Panc1 (cell line): Measurements from ENCODE around the gene LETMD1. TPM values are rescaled to one million over a fixed set of nuclear protein-coding genes. Genes with fewer than 3 reads are reported as not detected.

ENCODE experiments used
- ATAC-seq: fragments of 200-7000 bp; cut with Tn5 transposase; 2 replicates; pipeline ENCODE4 v1.9.1; 2020; ENCODE audit warnings: mild to moderate bottlenecking, moderate library complexity
- BruUV-seq: library from RNA; stranded (reverse); fragments of 400-500 nt; replicated peaks from 2 replicates; lab custom pipeline; 2021; lab: Mats Ljungman, UMichigan
- CTCF ChIA-PET: fragments of 300-600 bp; sonication (Branson Sonifier 250); formaldehyde crosslinking; loops from one replicate; lab custom pipeline; 2022; ENCODE audit warnings: antibody characterized with exemption; lab: Charles Lee
- POLR2A ChIA-PET: fragments of 300-600 bp; sonication (Branson Sonifier 250); formaldehyde crosslinking; loops from one replicate; lab custom pipeline; 2022; ENCODE audit warnings: antibody characterized with exemption; lab: Charles Lee
- DNase-seq: peaks from one replicate; pipeline ENCODE4 v3.0.0-alpha.2; 2010; ENCODE audit warnings: low read depth, low spot score
- H3K27ac ChIP-seq: 2 replicates; pipeline ENCODE4 v1.5.1; 2011; ENCODE audit warnings: mild to moderate bottlenecking, low read length, inconsistent platforms
- H3K27me3 ChIP-seq: fragments of 200-500 bp; sonication (Bioruptor generic); 2 replicates; pipeline ENCODE4 v1.6.0; 2014; ENCODE audit warnings: low read length, inconsistent platforms; ENCODE audit not compliant: control insufficient read depth, insufficient read depth
- H3K36me3 ChIP-seq: fragments of 200-500 bp; sonication (Bioruptor generic); 2 replicates; pipeline ENCODE4 v1.5.1; 2014; ENCODE audit warnings: inconsistent platforms, mild to moderate bottlenecking, low read length, moderate library complexity; ENCODE audit not compliant: control insufficient read depth, insufficient read depth
- H3K4me1 ChIP-seq: 2 replicates; pipeline ENCODE4 v1.5.1; 2011; ENCODE audit warnings: inconsistent platforms, mild to moderate bottlenecking, low read length, moderate library complexity; ENCODE audit not compliant: control insufficient read depth, insufficient read depth
- H3K4me3 ChIP-seq, 2 experiments: 2 replicates each; pipeline ENCODE4 v1.5.1; 2011 to 2012; ENCODE audit warnings: low read depth in 2 of 2, low read length in 2 of 2, mild to moderate bottlenecking in 2 of 2, inconsistent platforms in 1 of 2, moderate library complexity in 1 of 2
- H3K9me3 ChIP-seq: fragments of 200-500 bp; sonication (Bioruptor generic); 2 replicates; pipeline ENCODE4 v1.5.1; 2014; ENCODE audit warnings: low read depth, mild to moderate bottlenecking, inconsistent platforms, low read length, moderate library complexity; ENCODE audit not compliant: control insufficient read depth, insufficient read depth
- POLR2AphosphoS5 ChIP-seq: IDR thresholded peaks from 2 replicates; pipeline ENCODE4 v1.6.1; 2012; ENCODE audit warnings: mild to moderate bottlenecking, low read depth, low read length, moderate library complexity
- REST ChIP-seq, 2 experiments: IDR thresholded peaks; 2 replicates each; pipeline ENCODE4 v1.6.1; 2011 to 2012; ENCODE audit warnings: low read depth in 2 of 2, control low read depth in 1 of 2, low read length in 1 of 2, mild to moderate bottlenecking in 1 of 2, moderate library complexity in 1 of 2; ENCODE audit not compliant: insufficient read depth in 1 of 2
- SIN3A ChIP-seq: IDR thresholded peaks from 2 replicates; pipeline ENCODE4 v1.6.1; 2012; ENCODE audit warnings: low read depth, mild to moderate bottlenecking, low read length, moderate library complexity, borderline replicate concordance; ENCODE audit not compliant: insufficient read depth
- TCF7L2 ChIP-seq: IDR thresholded peaks from 2 replicates; pipeline ENCODE4 v1.6.1; 2011; ENCODE audit warnings: mild to moderate bottlenecking, low read depth, low read length, inconsistent platforms
- in situ Hi-C: cut with HindIII; loops from 2 replicates; pipeline ENCODE4 v1.10.0; 2016; ENCODE audit warnings: low sequenced_read_pairs, low pct_unique_long_range_greater_than_20kb
- intact Hi-C: fragments of 100-400 bp; cut with micrococcal nuclease; formaldehyde crosslinking; loops from one replicate; pipeline ENCODE4 v1.10.0; 2022; ENCODE audit not compliant: unreplicated experiment
- total RNA-seq: library from RNA; stranded (reverse); gene quantifications from one replicate; pipeline ENCODE4 v1.2.1, GENCODE V29; 2021; ENCODE audit not compliant: unreplicated experiment
- TF ChIP-seq, protein P1 (sequence below): fragments of 450-650 bp; IDR thresholded peaks from 2 replicates; pipeline ENCODE4 v1.5.1; 2017; ENCODE audit warnings: mild to moderate bottlenecking

LETMD1 gene
- total RNA-seq, 1 experiment from 2014 or later: 47.9 TPM

DNA sequence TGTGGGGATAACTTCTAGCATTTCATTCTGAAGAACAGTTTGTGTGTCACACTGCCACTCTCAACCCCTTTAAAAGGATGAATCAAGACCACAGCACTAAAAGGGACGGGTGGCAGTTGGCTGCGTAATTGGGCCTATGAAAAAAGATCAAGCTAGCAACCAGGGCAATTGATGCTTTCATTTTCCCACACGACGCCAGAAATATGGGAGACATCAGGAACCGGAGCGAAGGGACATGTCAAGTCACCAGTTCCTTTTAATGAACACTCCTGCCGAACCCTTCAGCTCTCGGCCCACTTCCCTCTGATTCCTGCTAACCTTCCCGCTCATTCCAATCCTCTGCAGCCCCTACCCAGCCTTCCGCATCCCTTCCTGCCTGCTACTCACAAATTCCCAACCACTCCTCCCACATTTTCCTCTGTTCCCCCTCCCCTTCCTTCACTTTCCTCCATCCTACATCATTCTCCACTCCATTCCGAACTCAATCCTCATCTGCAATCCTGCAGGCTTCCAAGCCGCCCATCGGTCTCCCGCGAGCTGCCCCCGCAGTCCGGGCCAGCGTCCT lies 34.5 kb downstream of the LETMD1 start:
- DNase-seq (no peak), ATAC-seq (peak; percentile 18; the same call in 1 of the 2 replicates)
- Histone ChIP-seq H3K36me3 (peaks cover 2% of the 10 kb centered on the region; the same call in 1 of the 2 replicates), H3K27ac (peak overlapping the region; percentile 87), H3K4me3 (peak overlapping the region; percentile 91 to 93), H3K4me1 (peaks cover 9% of the 10 kb centered on the region), H3K27me3 (no peaks in the 10 kb centered on the region), H3K9me3 (no peaks in the 10 kb centered on the region)
- in situ Hi-C loops: no loop called here
- TF ChIP-seq SIN3A (no peak), POLR2AphosphoS5 (peak; percentile 50; the same call in 1 of the 2 replicates), REST (IDR thresholded peaks at IDR 0.05; ENCODE audit: insufficient read depth in 1 of 2, low read depth in 2 of 2, low read length in 1 of 2) (no peak), TCF7L2 (no peak)
- TF ChIP-seq, protein P1, sequence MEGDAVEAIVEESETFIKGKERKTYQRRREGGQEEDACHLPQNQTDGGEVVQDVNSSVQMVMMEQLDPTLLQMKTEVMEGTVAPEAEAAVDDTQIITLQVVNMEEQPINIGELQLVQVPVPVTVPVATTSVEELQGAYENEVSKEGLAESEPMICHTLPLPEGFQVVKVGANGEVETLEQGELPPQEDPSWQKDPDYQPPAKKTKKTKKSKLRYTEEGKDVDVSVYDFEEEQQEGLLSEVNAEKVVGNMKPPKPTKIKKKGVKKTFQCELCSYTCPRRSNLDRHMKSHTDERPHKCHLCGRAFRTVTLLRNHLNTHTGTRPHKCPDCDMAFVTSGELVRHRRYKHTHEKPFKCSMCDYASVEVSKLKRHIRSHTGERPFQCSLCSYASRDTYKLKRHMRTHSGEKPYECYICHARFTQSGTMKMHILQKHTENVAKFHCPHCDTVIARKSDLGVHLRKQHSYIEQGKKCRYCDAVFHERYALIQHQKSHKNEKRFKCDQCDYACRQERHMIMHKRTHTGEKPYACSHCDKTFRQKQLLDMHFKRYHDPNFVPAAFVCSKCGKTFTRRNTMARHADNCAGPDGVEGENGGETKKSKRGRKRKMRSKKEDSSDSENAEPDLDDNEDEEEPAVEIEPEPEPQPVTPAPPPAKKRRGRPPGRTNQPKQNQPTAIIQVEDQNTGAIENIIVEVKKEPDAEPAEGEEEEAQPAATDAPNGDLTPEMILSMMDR: no peak
- ChIA-PET POLR2A (interaction anchor here (0.6 to 0.7 kb wide), 2 partner anchors 22 to 73 kb away, joined by 3 read pairs; no protein-coding TSS in a partner anchor), CTCF (no interaction called here)
- BruUV-seq: TSS peak; percentile 86
- intact Hi-C loops: loop anchor here (5.0 kb wide), 1 partner anchor 135 kb away; the partner anchor contains the start of gene POU6F1

DNA sequence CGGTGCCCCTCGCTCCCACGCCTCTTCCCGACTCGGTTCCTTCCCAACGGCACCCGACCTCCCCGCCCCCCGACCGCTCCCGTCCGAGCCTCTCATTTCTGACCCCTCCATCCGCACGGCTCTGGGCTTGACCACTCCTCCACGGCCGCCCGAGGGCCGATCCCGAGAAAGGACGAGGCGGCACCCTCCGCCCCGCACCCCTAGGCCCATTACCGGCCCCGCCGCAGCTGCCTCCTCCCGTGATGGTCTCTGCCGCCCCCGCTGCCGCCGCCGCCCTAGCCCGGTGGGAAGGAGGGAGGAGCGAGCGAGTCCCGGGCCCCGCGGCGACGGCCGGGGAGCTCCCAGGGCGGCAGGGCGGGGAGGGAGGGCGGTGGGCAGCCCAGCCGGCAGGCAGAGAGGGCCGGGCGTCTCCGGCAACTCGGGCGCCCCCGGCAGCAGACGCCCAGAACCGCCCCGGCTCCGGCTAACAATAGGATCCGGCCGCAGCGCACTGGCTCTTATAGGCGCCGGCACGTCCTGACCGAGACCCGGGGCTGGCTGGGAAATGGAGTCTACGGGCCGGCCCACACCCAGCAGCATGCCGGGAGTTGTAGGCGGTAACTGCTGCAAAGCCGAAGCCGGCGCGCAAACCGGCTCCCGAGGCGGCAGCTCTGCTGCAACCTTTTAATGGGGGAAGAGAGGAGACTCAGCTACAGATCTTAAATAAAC lies 35.2 kb downstream of the LETMD1 start, which contains the start of gene CSRNP2:
Gene CSRNP2, minus strand, starts transcription at position 471 of the 708 bp plus-strand sequence. CDS start 7,035 bp downstream, outside the sequence.
- Histone ChIP-seq H3K4me1 (peaks cover 9% of the 10 kb centered on the region), H3K27ac (peak within 1 kb of the TSS; percentile 87), H3K9me3 (no peaks in the 10 kb centered on the region), H3K36me3 (peaks cover 2% of the 10 kb centered on the region; the same call in 1 of the 2 replicates), H3K27me3 (no peaks in the 10 kb centered on the region), H3K4me3 (peak within 1 kb of the TSS; percentile 91 to 93)
- BruUV-seq: no TSS peak
- in situ Hi-C loops (no loop called here), intact Hi-C loops (loop anchor here (5.0 kb wide), 1 partner anchor 134 kb away; the partner anchor contains the start of gene POU6F1)
- TF ChIP-seq POLR2AphosphoS5 (peak; percentile 99), REST (IDR thresholded peaks at IDR 0.05; ENCODE audit: insufficient read depth in 1 of 2, low read depth in 2 of 2, low read length in 1 of 2) (no peak), SIN3A (peak; percentile 86; the same call in 1 of the 2 replicates)
- ChIA-PET CTCF (interaction anchor here (0.8 kb wide), 1 partner anchor 88 kb away, joined by 3 read pairs; no protein-coding TSS in a partner anchor), POLR2A (interaction anchor here (0.5 to 0.7 kb wide), 4 partner anchors 22 to 617 kb away, joined by 3 to 4 read pairs (median 3); no protein-coding TSS in a partner anchor)
- peak; percentile 51 for DNase-seq
- peak; percentile 100 for ATAC-seq
